ENCODE results near the gene OR9G1.
"Not testable (repeated sequence)": the region's sequence is repeated elsewhere in the genome, so short reads cannot be mapped to it uniquely, and the experiment has no call there.

Gene OR9G1, protein sequence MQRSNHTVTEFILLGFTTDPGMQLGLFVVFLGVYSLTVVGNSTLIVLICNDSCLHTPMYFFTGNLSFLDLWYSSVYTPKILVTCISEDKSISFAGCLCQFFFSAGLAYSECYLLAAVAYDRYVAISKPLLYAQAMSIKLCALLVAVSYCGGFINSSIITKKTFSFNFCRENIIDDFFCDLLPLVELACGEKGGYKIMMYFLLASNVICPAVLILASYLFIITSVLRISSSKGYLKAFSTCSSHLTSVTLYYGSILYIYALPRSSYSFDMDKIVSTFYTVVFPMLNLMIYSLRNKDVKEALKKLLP

DNA sequence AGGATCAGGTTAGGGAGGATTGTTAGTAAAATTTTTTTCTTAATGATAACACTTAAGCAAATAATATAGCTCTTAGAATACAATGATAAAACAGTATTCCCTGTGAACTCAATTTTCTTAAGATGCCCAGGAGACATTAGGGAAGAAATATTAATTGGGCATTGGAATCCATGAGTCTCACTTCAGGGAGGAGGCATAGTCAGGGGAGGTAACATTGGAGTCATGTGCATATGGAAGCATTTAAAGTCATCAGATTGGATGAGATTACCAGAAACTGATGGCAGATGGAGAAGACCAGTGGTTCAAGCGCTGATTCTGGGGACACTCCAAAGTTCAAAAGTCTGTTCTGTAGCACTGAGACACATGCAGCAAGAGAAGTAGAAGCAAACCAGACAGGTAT is at the start of gene OR9G1:
TSS of gene OR9G1 (plus strand) at position 301 of the 400 bp plus-strand sequence. CDS start 1,293 bp downstream, outside the sequence.
- no peak for DNase-seq
- in situ Hi-C loops (cut with HindIII; ENCODE audit: low pct_ligation_motif_present, low pct_unique_long_range_greater_than_20kb, low sequenced_read_pairs), result no loop called here

DNA sequence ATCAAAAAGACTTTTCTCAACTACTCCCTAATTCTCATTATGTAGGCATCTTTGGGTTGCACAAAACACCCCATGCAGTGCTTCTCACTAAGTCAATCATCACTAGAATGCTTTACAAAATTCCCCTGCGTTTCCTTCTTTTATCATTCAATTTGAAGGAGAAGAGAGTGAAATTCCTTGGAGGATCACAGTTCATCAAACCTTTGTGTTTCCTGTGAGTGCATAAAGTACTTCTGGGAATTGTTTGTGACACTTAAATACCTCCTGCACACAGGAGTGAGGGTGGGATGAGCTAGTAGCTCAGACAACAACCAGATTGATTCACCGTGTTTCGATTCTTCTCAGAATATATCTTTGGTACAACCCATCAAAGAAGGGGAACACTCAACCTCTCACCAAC is 39.1 kb upstream of the OR9G1 start:
- no peak for DNase-seq
- in situ Hi-C loops (cut with HindIII; ENCODE audit: low pct_ligation_motif_present, low pct_unique_long_range_greater_than_20kb, low sequenced_read_pairs), result no loop called here

DNA sequence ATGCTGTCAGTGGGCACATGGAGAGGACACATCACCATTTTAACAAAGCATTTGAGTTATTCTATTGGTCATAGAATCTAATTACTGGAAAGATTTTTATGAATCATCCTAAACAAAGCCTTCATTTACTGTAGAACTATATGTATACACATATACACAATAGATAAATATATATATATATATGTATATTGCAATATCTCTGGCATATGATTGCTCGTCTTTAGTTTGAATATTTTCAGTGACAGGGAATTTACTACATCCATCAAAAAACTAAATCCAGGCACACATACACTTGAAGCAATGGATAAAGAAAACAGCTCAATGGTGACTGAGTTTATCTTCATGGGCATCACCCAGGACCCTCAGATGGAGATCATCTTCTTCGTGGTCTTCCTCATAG is 35.5 kb upstream of the OR9G1 start, which contains the start of gene OR5AR1:
TSS of gene OR5AR1 (plus strand) at position 301 of the 400 bp plus-strand sequence. CDS start at position 301, 0 bp downstream.
- in situ Hi-C loops (cut with HindIII; ENCODE audit: low pct_ligation_motif_present, low pct_unique_long_range_greater_than_20kb, low sequenced_read_pairs), result no loop called here
- no peak for DNase-seq

- no peak for DNase-seq
- in situ Hi-C loops (cut with HindIII; ENCODE audit: low pct_ligation_motif_present, low pct_unique_long_range_greater_than_20kb, low sequenced_read_pairs), result no loop called here
Observed at GRCh38 chr11:56670984-56671383, 27.9 kb upstream of the OR9G1 start.

- no peak for DNase-seq
- in situ Hi-C loops (cut with HindIII; ENCODE audit: low pct_ligation_motif_present, low pct_unique_long_range_greater_than_20kb, low sequenced_read_pairs), result no loop called here
Observed at GRCh38 chr11:56688554-56689100, 10.3 kb upstream of the OR9G1 start.

DNA sequence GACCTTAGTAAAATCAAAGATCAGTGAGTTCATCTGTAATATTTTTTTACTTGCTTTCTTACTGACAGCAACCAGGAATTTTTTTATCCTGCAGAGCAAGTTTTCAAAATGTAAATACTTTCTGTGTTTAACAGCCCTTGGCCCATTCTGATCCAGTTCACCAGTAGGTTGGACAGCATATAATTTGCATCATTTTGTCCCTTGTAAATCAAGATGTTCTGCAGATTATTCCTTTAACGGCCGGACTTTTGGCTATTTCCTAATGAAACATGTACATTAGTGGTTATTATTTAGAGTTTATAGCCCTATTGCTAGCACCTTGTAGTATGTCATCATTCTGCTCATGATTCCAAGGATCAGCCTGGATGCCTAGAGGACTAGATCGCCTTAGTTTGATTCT is 7.7 kb upstream of the OR9G1 start:
- in situ Hi-C loops (cut with HindIII; ENCODE audit: low pct_ligation_motif_present, low pct_unique_long_range_greater_than_20kb, low sequenced_read_pairs); DNase-seq: not testable (repeated sequence)

DNA sequence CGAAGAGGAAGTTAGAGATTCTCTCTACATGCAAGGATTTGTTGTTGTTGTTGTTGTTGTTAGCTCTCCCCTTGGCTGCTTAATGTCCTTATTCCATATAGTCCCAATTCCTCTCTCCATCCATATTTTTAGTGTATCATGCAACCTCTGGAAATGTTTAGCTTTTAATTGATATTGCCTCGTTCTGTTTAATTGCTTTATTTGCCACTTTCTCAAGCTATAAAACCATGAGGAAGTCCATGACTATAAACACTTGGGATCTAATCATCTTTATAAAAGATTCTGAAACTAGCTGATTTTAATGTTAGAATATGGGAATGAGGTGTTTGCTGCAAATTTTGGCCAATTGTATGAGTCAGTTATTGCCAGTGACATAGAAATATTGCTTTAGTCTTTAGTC is 5.5 kb upstream of the OR9G1 start:
- in situ Hi-C loops (cut with HindIII; ENCODE audit: low pct_ligation_motif_present, low pct_unique_long_range_greater_than_20kb, low sequenced_read_pairs), result no loop called here
- DNase-seq, result no peak

- in situ Hi-C loops (cut with HindIII; ENCODE audit: low pct_ligation_motif_present, low pct_unique_long_range_greater_than_20kb, low sequenced_read_pairs), result no loop called here
- no peak for DNase-seq
Observed at GRCh38 chr11:56700242-56700913, 1.5 kb downstream of the OR9G1 start.

- in situ Hi-C loops (cut with HindIII; ENCODE audit: low pct_ligation_motif_present, low pct_unique_long_range_greater_than_20kb, low sequenced_read_pairs), result no loop called here
- no peak for DNase-seq
Observed at GRCh38 chr11:56700914-56701485, 2.1 kb downstream of the OR9G1 start.

- DNase-seq, result no peak
- in situ Hi-C loops (cut with HindIII; ENCODE audit: low pct_ligation_motif_present, low pct_unique_long_range_greater_than_20kb, low sequenced_read_pairs), result no loop called here
Observed at GRCh38 chr11:56705784-56706396, 7.0 kb downstream of the OR9G1 start.

GRCh38 chr11:56706486-56706885 is 7.6 kb downstream of the OR9G1 start:
- no peak for DNase-seq
- in situ Hi-C loops (cut with HindIII; ENCODE audit: low pct_ligation_motif_present, low pct_unique_long_range_greater_than_20kb, low sequenced_read_pairs), result no loop called here

GRCh38 chr11:56714206-56714605 is 15.3 kb downstream of the OR9G1 start:
- in situ Hi-C loops (cut with HindIII; ENCODE audit: low pct_ligation_motif_present, low pct_unique_long_range_greater_than_20kb, low sequenced_read_pairs), result no loop called here
- DNase-seq, result no peak

DNA sequence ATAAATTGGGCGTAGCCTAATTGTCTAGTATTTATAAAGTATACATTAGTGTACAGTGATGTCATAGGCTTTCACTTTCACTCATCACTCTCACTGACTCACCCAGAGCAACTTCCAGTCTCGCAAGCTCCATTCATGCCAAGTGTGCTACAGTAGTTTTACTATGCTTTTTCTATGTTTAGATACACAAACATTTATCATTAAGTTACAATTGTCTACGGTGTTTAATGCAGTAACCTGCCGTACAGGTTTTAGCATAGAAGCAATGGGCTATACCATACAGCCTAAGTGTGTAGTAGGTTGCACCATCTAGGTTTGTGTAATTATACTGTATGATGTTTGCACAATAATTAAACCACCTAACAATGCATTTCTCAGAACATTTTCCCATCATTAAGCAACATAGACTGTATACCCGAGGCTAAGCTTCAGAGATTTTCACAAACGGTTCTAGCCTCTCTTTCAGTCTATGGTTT is 17.5 kb downstream of the OR9G1 start:
- no peak for DNase-seq
- in situ Hi-C loops (cut with HindIII; ENCODE audit: low pct_ligation_motif_present, low pct_unique_long_range_greater_than_20kb, low sequenced_read_pairs), result no loop called here

GRCh38 chr11:56720513-56720912 is 21.6 kb downstream of the OR9G1 start:
- in situ Hi-C loops (cut with HindIII; ENCODE audit: low pct_ligation_motif_present, low pct_unique_long_range_greater_than_20kb, low sequenced_read_pairs), result no loop called here
- DNase-seq, result no peak

- in situ Hi-C loops (cut with HindIII; ENCODE audit: low pct_ligation_motif_present, low pct_unique_long_range_greater_than_20kb, low sequenced_read_pairs), result no loop called here
- DNase-seq, result no peak
Observed at GRCh38 chr11:56740107-56740506, 41.2 kb downstream of the OR9G1 start.

GRCh38 chr11:56740886-56741285 is 42.0 kb downstream of the OR9G1 start:
- no peak for DNase-seq
- in situ Hi-C loops (cut with HindIII; ENCODE audit: low pct_ligation_motif_present, low pct_unique_long_range_greater_than_20kb, low sequenced_read_pairs), result no loop called here

DNA sequence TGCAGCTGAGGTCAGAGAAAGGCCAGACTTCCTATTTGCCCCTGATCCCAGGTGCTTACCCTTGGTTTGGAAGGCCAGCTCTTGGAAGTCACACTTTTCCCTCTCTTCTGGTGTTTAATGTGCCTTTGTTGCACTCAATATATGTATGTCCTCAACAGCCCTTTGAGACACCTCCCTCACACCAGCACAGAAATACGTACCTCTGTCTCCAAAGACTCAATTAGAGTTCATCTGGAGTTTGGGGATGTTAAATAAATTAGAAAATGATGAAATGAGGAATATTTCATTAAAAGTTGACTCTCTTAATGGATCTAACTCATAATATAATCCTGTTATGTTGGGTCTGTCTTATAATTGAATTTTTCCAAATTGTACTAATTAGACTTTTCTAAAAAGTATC is 49.7 kb downstream of the OR9G1 start, which contains the start of gene OR9G4:
TSS of gene OR9G4 (minus strand) at position 101 of the 400 bp plus-strand sequence. CDS start 4,931 bp downstream, outside the sequence.
- DNase-seq, result no peak
- in situ Hi-C loops (cut with HindIII; ENCODE audit: low pct_ligation_motif_present, low pct_unique_long_range_greater_than_20kb, low sequenced_read_pairs), result no loop called here

DNA sequence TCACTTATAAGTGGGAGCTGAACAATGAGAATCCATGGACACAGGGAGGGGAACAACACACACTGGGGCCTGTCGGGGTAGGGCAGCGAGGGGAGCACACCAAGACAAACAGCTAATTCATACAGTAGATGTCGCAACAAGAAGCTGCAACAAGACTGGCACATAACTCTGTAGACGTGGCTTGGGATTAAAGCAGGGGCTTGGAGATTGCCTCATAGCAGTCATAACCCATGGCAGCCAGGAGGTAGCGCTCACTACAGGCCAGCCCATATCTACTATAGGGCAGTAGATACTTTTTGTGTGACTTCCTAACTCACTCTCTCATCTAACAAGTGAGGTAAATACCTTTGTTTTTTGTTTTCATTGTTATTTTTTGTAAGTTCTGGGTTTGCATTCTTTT is 51.3 kb downstream of the OR9G1 start:
- in situ Hi-C loops (cut with HindIII; ENCODE audit: low pct_ligation_motif_present, low pct_unique_long_range_greater_than_20kb, low sequenced_read_pairs), result no loop called here
- no peak for DNase-seq

DNA sequence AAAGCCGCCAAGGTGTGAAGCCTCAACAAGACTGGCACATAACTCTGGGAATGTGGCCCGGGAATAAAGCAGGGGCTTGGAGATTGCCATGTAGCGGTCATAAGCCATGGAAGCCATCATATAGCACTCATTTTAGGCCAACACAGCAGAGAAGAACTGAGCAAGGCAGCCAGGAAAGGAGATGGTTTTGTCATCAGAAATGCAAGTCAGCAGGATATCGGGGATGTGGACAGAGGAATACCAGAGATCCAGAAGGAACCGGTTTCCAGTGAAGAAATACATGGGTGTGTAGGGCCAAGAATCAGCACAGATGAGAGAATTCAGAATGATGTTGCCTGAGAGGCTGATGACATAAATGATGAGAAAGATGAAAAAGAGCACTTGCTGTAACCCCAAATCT is 52.6 kb downstream of the OR9G1 start:
- in situ Hi-C loops (cut with HindIII; ENCODE audit: low pct_ligation_motif_present, low pct_unique_long_range_greater_than_20kb, low sequenced_read_pairs), result no loop called here

More for the DNA sequence above, 52.6 kb downstream of the OR9G1 start:
- DNase-seq, result no peak

All from ACHN (cell line).